NCI-H526 treated with DMSO at 0.1 percent for 48 hours (cell line): ENCODE data around the gene TRAPPC14.

Experiments used
- DNase-seq: peaks from one replicate; lab custom pipeline; 2025; lab: John Stamatoyannopoulos, UW

Gene TRAPPC14

GRCh38 chr7:100174582-100174981 lies 16.1 kb upstream of the TRAPPC14 start:
- no peak for DNase-seq

DNA sequence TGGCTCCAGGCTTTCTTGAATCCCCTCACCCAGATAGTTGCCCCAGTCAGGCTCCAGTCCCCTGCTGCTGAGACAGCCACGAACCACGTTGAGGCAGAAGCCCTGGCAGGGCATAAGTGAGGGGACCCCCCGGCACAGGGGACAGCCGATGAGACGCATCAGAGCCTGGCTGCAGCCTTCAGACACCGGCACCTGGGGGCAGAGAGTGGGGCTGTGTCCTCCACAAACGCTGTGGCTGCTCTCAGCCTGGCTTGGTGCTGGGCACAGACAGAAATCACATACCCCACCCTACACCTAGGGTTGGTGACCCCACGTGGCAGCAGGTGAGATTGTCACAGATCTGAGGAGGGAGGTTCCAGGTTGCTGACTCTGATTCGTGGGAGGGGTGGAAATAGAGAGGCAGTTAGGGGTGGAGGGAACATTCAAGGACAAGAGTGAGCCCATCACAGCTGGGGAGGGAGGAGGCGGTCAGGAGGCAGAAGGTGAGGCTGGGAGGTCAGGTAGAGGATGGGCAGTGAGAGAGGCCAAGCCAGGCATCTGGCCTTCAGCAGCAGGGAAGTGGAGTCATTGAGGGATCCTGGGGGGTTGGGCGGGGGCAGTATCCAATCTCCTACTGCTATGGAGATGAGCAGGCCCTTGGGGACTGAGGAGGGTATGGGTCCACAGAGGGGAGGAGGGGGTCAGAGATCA lies 15.4 kb upstream of the TRAPPC14 start:
- DNase-seq: no peak

DNA sequence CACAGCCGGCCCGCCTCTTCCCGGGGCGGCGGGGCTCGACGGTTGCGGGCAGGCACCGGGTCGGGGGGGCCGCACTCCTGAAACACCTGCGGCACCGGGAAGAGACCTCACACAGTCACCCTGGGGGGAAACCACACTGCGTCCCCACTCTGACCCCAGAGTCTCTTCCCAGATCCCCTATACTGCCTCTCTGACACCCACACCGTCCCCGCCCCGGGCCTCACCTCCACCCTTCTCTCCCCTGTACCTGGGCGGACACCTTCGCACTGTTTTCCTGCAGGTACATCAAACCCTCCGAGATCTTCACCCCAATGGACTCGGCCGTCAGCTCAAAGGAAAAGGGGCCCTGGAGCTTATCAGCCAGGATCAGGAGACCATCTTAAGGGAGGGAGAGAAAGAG lies 13.3 kb upstream of the TRAPPC14 start:
- no peak for DNase-seq

DNA sequence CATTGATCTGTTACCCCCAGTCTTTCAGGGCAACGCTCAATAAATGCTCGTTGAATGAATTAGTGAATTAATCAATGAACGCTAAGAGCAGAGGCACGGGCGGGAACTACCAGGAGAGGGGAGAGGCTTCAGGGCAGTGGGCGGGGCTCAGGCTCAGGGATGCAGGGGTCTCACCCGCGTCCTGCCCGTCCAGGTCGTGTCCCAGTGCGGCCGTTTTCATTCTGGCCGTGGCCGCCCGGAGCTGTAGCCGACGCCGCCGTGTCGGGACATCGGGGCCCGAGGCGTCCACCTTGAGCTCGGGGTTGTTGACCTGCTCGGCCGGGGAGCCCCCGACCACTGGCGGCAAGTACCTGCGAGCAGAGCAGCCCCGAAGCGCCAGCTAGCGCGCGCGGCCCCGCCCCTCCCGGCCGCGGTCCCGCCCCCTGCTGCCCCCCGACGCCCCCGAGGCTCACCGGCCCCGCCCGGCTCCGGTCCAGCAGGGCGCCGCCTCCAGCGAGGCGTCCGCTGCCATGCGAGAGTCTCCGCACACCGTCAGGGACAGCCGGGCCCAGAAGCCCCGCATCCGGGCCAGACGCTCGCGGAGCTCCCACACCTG lies 12.7 kb upstream of the TRAPPC14 start:
- no peak for DNase-seq

DNA sequence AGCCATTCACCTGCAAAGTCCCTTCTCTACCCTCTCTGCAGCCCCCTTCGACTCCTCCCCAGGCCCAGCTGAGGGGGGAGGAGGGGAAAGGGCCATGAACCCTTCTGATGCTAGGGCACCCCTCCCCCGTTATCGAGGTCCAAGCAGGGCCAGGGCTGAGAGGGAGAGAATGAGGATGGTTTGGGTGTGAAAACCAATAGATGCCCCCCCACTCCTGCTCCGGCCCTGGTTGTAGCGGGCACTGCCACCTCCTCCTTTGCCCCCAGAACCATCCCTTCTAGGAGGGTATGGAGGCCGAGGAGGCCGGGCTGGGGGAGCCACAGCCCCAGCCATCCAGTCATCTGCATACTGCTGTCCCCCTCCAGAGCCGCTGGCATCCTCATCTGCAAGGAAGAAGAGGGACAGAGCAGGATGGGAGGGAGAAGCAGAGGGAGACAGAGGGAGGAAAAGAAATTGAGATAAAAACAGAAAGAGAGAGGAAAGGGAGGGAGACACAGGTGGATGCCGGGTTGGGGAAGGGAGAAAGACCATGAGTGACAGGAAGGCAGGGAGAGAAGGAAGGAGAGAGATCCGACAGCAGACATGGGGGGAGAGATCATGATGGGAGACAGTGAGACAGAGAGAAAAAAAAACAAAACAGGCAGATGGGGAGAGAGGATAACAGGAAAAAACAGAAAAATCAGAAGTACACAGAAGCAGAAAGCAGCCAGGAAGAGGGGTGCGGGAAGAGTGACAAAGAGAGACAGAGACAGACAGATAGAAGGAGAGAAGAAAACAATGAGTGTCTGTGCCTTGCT lies 11.8 kb upstream of the TRAPPC14 start:
- DNase-seq: no peak

- no peak for DNase-seq
Observed at GRCh38 chr7:100169147-100169850, 10.8 kb upstream of the TRAPPC14 start.

GRCh38 chr7:100167912-100168323 lies 9.4 kb upstream of the TRAPPC14 start:
- DNase-seq: no peak

DNA sequence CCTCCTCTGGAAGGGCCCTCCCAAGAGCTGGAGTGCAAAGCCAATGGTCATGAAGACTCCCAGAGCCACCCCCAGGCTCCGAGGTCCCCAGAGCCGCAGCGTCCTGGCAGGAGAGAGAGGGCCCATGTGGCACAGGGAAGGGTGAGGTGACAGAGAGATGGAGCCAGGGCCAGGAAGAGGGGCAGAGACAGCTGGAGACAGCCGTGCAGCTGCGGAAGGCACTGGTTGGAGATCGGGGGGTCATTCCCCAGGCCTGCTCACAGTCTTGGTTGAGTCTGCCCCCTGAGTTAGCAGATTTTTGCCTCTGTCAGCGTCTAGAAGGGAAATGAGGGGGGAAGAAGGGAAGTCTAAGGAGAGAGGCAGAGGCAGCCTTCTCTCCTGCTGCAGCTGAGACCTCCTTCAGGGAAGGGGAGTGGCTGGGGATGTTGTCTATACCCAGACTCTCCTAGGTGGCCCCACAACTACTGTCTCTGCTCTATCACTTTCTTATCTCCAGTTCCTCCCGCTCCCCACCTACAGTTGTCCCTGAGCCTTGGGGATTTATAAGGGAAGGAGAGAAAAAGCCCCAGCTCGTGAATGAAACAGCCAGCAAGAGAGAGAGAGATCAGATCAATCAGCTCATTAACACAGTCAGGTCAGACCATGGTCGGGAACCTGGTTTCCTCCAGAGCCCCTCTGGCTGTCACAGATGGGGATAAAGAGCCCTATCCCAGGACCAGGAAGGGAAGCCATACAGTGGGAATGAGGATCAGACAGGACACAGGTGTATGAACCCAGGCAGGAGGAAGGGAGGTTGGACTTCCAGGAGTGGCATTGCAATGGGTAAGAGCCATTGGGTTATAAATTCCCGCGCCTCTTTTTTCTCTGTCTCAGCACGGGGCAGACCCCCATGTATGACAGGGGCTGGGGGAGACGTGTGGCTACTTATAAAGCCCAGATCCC lies 8.7 kb upstream of the TRAPPC14 start:
- DNase-seq: no peak

DNA sequence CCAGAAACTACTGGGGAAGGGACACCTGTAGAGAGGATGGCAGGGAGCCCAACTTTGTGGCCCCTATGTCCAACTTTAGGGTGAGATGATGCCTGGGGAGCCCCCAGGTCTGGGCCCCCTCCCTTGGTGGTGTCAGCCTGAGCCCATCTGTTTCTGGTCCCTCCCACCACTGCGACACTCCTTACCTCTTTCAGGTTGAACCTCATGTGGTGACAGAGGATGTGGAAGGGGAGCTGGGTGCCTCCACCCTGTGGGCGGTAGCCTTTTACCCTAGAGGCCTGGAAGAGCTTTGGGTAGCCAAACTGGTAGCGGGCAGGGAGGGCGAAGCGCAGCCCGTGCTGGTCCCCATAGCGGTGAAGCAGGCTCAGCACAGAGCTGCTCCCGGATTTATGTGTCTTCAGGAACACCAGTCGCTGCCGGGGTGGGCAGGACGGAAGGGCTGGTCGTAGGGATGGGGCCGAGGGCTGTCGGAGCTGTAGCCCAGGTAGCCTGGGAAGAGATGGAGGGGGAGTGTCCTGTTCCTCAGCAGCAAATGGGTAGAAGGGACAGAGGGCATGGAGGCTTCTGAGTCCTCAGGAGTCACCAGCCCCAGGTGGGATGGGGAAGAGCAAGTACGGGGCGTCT lies 7.9 kb upstream of the TRAPPC14 start:
- DNase-seq: no peak

DNA sequence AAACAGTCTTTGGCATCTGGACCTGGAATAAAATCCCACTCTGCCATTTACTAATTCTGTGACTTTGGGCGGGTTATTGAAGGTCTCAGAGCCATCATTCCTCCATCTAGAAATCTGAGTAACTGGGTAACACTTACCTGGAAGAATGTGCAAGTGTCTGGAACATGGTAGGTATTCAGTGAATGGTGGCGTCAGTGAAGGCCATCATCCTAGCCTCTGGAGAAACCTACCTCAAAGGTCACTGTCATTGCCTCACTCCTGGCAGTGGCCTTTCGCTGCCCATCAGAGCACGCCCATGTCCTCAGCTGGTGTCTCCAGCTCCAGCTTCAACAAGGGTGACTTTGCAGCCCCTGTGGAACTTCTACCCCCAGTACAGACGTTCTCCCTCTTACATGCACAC lies 5.3 kb upstream of the TRAPPC14 start:
- DNase-seq: no peak

DNA sequence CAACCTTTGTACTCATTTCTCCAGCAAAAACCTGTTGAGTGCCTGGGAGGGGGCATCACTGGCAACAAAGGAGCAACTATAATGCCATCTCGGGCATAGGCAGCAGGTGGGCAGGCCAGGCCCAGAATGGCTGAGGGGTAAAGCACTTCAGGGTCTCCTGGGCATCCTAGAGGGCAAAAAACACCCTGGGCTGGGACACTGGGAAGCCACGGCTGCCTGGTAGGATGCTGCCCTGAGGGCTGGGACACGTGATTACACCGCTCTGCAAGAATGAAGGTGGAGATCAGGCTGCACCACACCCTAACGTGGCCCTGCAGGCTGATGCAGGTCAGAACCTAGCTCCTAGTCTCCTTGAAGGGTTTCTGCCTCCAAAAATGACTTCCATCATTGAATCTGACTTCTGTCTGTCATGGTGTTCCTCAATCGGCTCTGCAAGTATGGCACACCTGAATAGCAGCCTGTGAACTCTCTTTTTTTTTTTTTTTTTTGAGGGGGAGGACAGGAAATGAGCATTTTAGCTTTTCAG lies 4.5 kb upstream of the TRAPPC14 start:
- DNase-seq: no peak

DNA sequence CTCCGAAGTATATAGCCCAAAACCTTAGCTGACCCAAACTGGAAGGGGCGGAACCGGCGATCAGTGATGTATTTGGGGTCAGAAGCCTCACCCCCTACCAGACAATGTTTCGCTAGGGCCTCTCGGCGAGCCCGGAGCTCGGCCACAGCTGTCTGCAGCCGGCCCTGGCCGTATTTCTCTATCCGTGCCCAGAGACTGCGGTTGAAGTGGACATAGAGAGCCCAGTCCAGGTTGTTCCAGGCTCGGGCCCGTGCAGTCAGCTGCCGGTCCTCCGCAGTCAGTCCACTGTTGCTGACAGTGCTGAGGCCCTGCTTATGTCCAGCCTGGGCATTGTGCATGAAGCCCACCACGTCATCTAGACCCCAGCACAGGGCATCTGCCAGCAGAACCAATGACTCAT lies 1.5 kb upstream of the TRAPPC14 start:
- no peak for DNase-seq

GRCh38 chr7:100159099-100159623 lies 638 bp upstream of the TRAPPC14 start:
- DNase-seq: no peak

GRCh38 chr7:100157334-100158228 lies 942 bp downstream of the TRAPPC14 start:
- DNase-seq: no peak

DNA sequence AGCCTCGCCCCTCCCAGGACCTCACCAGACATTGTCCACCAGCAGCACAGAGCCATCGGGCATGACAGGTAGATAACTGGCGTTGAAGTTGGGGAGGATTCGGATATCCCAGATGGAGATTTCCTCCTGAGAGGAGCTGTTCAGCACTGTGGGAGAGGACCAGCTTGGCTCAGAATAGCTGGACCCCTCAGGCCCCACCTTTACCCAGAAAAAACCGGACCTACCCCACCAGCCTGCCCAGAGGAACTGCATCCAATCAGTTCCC lies 1.5 kb downstream of the TRAPPC14 start:
- no peak for DNase-seq

- DNase-seq: no peak
Observed at GRCh38 chr7:100156331-100157068, 2.0 kb downstream of the TRAPPC14 start.

DNA sequence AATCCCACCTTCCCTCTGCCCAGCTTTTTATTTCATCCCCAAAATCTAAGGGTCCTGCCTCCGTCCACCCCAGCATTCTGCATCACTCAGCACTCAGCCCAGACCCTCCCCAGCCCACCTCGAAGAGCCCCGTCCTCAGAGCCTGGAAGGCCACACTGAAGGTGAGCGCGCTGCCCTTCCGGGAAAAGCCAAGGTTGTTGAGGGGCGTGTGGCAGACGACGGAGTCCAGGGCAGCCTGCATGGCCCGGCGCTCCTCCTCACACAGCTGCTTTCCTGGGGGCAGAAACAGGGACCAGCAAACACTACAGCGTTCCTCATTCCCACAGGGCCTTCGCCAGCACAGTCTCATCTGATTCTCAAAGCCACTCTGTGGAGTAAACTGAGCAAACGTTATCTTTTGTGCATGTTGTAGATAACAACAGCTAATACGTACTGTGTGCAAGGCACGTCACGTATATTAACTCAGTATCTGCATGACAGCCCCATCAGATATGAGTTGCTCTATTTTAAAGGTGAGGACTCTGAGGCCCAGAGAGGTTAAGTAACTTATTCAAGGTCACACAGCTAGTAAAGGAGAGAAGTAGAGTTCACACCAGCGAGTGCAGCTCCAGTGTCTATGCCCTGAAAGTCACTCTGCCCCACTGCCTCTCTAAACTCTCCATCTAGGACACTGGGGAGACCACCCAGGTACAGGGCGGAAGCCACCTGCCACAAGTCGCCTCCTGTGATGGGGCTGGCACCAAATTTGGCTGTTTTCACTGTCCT lies 2.8 kb downstream of the TRAPPC14 start:
- no peak for DNase-seq
